Hypothalamus (tissue), 51 donors: Measurements from ENCODE around the gene THRSP.
"Not testable (repeated sequence)": the region's sequence is repeated elsewhere in the genome, so short reads cannot be mapped to it uniquely, and the experiment has no call there.

ENCODE experiments used
- DNase-seq, 51 donors: peaks; one replicate each; lab custom pipeline; 2025; lab: John Stamatoyannopoulos, UW

Gene THRSP

DNA sequence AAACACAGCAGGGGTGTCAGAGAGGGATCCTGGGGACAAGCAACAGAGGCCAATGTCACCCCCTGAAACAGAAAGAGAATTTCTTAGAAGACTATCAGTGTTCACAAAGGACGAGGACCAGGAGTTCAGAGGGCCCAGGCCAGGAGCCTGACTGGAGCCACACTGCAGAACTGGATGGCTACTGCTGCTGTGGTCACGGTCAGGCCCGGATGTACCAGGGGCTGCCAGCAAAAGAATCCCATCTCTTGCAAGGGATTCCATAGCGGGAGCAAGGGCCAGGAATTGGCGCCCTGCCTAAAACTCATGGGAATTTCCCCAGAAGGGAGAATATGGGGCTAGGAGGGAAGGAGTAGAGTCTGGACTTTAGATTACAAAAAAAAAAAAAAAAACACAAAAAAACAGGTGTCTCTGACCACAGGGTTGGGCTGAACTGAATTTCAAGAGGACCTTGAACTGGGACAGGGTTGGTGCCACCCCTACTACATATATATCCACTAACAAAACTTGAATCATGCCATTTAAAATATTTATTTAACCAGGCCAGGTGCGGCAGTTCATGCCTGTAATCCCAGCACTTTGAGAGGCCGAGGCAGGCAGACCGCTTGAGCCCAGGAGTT lies 24.9 kb upstream of the THRSP start:
- DNase-seq, result no peak

DNA sequence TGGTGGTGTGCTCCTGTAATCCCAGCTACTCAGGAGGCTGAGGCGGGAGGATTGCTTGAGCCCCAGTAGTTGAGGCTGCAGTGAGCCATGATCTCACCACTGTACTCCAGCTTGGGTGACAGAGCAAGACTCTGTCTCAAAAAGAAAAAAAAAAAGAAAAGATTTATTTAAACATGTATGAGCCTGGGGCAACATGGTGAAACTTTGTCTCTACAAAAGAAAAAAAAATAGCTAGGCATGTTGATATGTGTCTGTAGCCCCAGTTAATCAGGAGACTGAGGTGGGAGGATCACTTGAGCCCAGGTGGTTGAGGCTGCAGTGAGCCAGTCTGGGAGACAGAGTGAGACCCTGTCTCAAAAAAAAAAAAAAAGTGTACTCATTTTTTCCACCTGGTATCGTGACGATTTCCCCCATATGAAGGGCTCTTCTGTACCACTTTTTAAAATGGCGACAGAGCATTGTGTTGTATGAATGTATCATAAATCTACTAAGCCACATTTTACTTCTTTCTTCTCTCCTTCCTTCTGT lies 24.2 kb upstream of the THRSP start:
- no peak for DNase-seq

DNA sequence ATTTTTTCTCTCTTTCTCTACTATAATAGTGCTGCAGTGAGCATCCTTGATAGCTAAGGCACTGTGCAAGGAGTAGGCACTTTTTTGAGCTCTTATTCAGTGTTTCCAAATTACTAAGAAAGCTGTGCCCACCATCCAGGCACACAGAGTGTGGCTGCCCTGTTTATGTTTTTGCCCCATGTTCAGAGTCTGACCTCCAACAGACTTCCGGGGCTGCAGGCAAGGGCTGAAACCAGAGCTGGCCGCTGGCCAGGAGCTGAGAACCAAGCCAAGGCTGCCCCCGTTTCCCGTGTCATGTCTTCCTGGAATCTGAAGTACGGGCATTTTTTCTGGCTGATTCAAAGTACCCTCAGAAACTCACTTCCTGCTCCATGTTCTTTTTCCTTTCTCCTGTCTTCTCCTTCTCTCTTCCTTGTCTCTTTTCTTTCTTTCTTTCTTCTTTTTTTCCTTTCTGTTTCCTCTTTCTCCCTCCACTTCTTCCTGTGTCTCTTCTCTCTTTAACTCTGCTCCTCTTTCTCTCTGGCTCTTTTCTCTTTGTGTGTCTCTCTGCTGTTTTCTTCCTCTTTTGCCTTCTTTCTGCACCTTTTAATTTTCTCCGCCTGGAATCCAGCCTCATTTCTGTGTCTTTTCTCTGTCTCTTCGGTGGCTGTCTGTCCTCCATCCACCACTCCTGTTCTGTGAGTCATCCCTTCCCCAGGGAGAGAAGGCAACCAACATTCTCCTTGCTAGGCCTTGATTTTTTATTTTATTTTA lies 23.6 kb upstream of the THRSP start:
- DNase-seq, result peak in 40 of 51 donors; percentile 5 to 66 (median 29)

DNA sequence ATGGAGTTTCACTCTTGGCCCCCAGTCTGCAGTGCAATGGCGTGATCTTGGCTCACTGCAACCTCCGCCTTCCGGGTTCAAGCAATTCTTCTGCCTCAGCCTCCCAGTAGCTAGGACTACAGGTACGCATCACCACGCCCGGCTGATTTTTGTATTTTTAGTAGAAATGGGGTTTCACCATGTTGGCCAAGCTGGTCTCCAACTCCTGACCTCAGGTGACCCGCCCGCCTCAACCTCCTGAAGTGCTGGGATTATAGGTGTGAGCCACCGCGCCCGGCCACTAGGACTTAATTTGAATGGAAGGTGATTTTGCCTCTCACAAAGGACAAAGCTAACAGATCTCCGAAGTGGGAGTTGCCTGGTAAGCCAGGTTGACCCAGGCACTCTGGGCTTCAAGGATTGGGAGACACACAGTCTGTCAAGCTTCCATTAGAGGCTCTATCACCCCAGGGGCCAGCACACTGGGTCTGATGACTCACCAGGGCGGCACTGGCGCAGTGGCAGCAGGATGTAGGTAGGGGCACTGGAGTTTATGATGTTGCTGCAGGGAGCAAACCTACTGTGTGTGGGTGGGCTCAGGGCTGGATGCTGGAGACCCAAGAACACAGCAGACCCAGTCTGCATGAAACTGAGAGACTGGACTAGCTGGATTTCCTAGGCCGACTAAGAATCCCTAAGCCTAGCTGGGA lies 22.8 kb upstream of the THRSP start:
- DNase-seq, result no peak

DNA sequence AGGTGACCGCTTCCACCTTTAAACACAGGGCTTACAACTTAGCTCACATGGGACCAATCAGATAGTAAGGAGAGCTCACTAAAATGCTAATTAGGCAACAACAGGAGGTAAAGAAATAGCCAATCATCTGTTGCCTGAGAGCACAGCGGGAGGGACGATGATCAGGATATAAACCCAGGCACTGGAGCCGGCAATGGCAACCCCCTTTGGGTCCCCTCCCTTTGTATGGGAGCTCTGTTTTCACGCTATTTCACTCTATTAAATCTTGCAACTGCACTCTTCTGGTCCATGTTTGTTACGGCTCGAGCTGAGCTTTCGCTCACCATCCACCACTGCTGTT lies 22.3 kb upstream of the THRSP start:
- not testable (repeated sequence) for DNase-seq

DNA sequence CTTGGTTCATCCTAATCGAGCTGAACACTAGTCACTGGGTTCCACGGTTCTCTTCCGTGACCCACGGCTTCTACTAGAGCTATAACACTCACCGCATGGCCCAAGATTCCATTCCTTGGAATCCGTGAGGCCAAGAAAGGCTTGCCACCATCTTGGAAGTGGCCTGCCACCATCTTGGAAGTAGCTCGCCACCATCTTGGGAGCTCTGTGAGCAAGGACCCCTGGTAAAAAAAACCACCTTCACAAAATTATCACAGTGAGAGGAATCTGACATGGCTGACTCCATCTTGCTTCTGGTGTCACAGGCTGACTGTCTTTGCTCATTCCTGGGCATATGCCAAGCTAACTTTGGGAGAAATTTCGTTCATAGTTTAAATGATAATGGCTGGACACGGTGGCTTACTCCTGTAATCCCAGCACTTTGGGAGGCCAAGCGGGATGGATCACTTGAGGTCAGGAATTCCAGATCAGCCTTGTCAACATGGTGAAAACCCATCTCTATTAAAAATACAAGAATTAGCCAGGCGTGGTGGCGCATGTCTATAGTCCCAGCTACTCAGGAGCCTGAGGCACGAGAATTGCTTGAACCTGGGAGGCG lies 21.7 kb upstream of the THRSP start:
- DNase-seq, result no peak

DNA sequence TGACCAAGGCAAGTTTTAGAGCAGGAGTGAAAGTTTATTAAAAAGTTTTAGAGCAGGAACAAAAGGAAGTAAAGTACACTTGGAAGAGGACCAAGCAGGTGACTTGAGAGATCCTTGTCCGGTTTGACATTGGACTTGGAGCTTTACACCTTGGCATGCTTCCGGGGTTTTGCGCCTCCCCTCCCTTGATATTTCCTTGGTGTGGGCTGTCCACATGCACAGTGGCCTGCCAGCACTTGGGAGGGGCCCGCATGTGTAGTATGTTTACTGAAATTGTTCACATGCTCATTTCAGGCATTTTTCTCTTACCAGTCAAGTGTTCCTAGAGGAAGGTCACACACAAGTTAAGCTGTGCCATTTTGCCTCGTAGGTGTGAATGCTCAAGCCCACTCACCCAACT lies 19.0 kb upstream of the THRSP start:
- no peak for DNase-seq

DNA sequence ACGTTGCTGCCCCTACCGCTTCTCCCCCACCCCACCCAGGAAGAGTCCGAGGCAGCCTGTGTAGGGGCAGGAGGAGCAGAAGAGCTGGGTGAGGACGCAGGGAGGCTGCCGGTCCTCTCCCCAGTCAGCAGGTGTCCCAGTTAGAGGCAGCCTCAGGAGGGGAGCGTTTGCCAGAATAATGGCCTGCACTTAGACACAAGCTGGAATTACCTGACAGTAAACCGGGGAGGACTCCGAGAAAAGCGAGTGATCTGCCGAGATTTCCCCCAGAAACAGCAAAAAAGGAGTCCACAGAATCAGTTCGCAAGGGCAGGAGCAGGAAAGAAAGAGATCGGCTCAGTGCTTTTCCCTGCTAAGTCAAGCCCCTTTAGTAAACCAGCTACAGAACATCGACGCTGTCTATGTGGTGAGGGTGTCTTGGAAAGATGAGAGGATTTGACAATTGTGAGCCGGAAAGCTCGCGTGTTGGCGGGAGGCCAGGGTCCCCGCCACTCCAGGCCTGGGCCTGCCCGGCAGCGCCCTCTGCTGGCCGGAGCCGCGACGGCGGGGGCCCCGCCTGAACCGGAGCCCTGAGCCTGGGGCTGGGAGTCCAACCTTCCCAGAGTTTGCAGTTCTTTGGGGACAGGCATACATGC lies 17.7 kb upstream of the THRSP start:
- peak in 50 of 51 donors; percentile 39 to 91 (median 72) for DNase-seq

DNA sequence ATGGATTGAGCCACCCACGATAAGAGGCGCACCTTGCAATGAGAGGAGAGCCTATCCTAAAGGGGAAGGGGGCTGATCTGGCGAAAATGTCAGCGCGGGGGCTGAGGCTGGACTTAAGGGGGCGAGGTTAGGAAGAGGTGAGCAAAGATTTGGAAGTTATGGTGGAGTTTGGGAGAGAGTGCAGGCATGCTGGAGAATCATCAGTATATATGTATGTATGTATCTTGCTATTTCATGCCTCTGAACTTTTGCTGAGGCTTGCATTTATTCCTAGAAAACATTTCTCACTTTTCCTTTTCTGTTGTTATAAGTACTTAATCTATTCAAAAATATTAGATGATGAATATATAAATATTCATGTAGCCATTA lies 17.2 kb upstream of the THRSP start:
- no peak for DNase-seq

DNA sequence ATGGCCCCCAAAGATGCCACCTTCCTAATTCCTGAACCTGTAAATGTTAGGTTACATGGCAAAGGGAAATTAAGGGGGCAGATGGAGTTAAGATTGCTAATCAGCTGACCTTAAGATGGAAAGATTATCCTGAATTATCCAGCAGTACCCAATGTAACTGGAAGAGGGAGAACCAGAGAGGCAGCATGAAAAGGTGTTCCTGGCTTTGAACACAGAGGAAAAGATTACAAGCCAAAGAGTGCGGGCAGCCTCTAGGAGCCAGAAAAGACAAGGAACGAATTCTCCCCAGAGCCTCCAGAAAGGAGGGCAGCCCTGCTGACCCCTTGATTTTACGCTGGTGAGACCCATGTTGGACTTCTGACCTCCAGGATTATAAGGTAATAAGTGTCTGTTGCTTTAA lies 15.1 kb upstream of the THRSP start:
- DNase-seq, result no peak

DNA sequence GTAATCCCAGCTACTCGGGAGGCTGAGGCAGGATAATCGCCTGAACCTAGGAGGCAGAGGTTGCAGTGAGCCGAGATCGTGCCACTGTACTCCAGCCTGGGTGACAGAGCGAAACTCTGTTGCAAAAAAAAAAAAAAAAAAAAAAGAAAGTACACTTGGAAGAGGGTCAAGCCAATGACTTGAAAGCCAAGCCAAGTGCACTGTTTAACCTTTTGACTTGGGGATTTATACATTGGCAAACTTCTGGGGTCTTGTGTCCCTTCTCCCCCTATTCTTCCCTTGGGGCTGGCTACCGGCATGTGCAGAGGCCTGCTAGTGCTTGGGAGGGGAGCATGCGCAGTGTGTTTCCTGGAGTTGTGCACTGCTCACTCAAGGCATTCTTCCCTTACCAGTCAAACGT lies 14.3 kb upstream of the THRSP start:
- DNase-seq, result no peak

DNA sequence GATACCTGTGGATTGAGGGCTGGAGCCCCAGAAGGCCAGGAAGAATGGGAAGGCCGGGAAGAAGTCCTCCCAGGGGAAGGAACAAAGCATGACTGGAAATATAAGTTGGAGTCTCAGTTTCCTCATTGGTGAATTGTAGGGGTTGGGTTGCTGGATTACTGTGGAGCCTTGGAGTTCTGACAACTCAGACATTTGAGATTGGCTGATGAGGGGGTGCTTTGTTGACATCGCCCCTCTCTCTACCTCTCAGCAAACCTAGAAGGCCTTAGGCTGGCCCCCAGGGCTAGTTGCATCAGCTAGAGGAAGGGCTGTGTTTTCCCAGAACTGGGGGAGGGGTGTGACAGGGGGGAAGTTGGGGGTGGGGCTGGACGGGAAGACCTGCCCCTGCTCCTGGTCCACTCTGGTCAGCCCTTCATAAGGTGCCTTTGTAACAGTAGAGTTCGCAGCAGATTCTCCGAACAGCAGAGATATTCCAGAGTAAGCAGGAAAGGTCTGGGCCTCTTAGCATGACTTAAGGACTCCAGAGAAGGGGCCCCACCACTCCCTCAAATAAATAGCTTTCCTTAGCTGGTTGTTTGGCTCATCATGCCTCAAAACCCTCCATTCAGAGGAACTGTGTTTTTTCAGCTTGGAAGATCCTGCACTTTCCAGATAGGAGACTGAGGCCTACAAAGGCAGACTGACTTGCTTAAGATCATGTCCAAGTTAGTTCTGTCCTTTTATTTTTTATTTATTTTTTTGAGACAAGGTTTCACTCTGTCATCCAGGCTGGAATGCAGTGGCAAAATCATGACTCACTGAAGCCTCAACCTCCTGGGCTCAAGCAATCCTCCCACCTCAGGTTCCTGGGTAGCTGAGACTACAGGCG lies 12.5 kb upstream of the THRSP start:
- no peak for DNase-seq

DNA sequence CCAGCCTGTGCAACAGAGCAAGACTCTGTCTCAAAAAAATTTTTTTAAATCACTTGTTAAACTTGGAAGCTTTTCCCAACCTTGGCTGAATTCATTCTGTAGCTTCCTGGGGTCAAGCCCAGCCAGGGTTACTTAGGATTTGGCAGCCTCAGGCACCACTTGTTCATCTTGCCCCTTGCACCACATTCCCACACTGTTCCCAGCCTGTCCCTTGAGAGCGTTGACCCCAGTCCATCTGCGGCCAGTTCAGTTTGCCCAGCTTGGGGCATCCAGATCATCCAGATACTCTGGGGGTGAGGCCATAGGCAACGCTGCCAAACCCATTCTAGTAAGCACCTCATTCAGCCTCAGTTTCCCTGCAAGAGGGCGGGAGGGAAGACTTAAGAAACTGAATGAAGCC lies 8.7 kb upstream of the THRSP start:
- DNase-seq, result no peak

DNA sequence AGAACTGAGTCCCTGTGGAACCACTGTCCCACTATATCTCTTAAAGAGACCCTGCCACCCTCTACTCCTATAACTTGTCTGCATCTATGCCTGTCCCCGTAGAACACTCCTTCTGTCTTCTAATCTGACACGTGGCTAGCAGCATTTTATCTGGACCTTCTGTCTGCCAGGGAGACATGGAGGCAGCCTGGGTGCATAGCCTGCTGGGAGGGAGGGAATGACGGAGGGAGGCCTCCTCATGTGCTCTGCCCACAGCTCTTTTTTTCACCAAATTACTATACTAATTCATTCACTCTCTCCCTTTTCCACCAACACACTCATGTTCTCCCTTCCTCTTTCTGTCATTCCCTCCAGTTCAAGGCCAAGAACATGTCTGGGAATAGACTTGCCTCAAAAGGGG lies 7.6 kb upstream of the THRSP start:
- DNase-seq, result no peak

DNA sequence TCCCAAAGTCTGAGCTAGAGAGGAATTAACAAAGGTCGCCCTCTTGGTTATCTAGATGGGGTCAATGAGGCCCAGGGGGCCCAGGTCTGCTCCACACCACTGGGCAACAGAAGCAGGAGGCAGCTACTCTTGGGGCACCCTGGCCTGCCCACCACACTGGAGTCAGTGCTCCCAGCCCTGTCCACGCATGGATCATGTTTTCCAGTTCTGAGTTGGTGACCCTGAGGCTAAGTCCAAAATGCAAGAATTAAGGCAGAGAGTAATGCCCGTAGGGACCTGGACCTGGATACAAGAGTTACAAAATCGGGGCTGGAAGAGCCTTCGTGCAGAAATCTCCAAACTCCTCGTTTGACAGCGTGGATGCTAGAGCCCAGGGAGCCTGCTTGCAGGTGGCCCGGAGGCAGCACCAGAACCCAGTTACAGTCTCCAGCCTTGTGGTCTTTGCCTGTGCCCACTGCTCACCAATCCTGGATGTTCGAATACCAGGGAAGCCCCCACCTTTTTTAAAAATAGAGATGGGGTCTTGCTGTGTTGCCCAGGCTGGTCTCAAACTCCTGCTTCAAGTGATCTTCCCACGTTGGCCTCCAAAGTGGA lies 6.1 kb upstream of the THRSP start:
- DNase-seq, result no peak

DNA sequence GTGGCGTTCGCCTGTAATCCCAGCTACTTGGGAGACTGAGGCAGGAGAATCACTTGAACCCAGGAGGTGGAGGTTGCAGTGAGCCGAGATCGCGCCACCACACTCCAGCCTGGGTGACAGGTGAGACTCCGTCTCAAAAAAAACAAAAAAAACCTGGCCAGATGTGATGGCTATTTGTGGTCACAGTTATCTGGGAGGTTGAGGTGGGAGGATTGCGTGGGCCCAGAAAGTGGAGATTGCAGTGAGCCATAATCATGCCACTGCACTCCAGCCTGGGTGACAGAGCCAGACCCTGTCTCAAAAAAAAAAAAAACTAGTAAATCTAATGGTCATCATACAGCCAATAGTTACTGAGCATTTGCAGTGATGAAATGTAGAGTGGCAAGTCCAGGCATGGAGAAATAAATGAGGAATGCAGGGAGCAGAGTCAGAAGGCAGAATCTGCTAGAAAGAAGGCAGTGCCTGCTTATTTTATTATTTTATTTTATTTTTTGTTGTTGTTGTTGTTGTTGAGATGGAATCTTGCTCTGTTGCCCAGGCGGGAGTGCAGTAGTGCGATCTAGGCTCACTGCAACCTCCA lies 3.8 kb upstream of the THRSP start:
- DNase-seq, result not testable (repeated sequence)

DNA sequence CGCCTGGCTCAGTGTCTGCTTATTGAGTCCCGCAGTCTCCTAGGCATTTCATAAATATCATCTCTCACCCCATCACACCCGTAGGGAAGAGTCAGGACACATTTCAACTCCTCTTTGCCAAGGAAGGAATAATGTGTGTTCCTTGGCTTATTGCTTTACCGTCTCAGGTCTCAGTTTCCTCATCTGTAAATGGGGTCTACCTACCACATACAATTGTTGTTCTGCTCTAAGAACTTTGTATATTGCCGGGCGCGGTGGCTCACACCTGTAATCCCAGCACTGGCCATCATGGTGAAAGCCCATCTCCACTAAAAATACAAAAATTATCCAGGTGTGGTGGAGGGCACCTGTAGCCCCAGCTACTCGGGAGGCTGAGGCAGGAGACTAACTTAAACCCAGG lies 3.1 kb upstream of the THRSP start:
- no peak for DNase-seq

DNA sequence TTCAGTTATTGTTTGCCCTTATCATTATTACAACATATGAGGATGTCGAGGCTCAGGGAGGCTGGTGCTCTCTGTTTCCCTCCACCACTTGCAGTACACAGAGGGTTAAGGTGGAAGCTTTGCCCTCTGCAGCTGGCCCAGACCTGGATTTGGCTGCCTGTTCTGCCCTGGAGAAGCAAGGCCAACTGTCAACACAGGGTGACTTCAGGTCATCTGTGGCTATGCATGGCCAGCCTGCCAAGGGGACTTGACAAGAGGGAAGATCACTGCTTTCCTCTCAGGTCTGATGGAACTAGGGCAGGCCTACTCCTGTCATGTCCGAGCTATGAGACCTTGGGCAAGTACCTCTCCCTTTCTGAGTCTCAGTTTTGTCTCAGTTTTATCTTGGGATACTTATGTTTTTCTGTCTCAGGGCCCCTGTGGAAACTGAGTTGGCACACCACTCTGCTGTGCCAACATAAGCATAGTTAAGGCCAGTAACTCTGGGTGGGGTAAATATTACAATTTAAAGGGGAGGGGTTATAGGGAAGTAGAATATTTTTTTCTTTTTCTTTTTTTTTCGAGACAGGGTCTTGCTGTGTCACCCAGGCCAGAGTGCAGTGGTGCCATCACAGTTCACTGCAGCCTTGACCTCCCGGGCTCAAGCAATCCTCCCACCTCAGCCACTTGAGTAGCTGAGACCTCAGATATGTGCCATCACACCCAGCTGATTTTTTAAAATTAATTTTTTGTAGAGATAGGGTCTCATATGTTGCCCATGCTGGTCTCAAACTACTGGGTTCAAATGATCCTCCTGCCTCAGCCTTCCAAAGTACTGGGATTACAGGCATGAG lies 2.4 kb upstream of the THRSP start:
- DNase-seq, result peak in 1 of 51 donors; percentile 6
